Suprapubic skin (tissue), 2 donors: Measurements from ENCODE around the gene BACH1.

Source experiments
- EP300 ChIP-seq: sonication (generic); formaldehyde crosslinking; IDR thresholded peaks from one replicate; pipeline ENCODE4 v1.6.1; 2017; ENCODE audit warnings: antibody characterized with exemption
- POLR2A ChIP-seq, 2 donors: fragments of 450-650 bp; IDR thresholded peaks; one replicate each; pipeline ENCODE4 v1.6.1; 2017; ENCODE audit warnings: antibody characterized with exemption in 2 of 2, mild to moderate bottlenecking in 2 of 2, moderate library complexity in 2 of 2

DNA sequence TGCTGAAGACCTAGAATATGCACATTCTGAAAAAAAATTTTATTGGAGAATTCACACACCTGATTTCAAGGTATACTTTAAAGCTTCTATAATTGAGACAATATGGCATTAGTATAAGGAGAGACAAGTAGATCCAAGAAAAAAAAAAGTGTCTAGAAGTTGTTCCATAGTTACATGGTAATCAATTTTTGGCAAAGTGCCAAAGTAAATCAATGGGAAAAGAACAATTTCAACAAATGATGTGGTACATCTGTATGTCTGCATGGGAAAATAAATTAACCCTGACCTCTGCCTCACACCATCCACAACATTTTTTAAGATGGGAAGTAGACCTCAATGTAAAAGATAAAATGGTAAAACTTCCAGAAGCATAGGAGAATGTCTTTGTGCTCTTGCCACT lies 21.3 kb upstream of the BACH1 start:
- TF ChIP-seq EP300 = no peak
- TF ChIP-seq POLR2A (IDR thresholded peaks at IDR 0.05) = no peak
